HCT116 (cell line): ENCODE measurements around the gene CNTNAP2.

Experiments used
- ATF3 ChIP-seq: IDR thresholded peaks from 2 replicates; pipeline ENCODE4 v1.6.1; 2012
- CBX3 ChIP-seq: IDR thresholded peaks from 2 replicates; pipeline ENCODE4 v1.6.1; 2012; ENCODE audit warnings: low read depth
- CEBPB ChIP-seq: IDR thresholded peaks from 2 replicates; pipeline ENCODE4 v1.6.1; 2012; ENCODE audit warnings: low read depth
- EGR1 ChIP-seq: IDR thresholded peaks from 2 replicates; pipeline ENCODE4 v1.6.1; 2012; ENCODE audit warnings: low read depth
- EZH2 ChIP-seq: fragments of 200-600 bp; sonication (generic); IDR thresholded peaks from 2 replicates; pipeline ENCODE4 v1.6.1; 2017; ENCODE audit warnings: antibody characterized with exemption, mixed run types
- MAX ChIP-seq: IDR thresholded peaks from 2 replicates; pipeline ENCODE4 v1.6.1; 2012
- POLR2A ChIP-seq: IDR thresholded peaks from 2 replicates; pipeline ENCODE4 v1.7.0; 2011; ENCODE audit warnings: borderline replicate concordance; ENCODE audit not compliant: insufficient read depth, insufficient read length; ENCODE audit errors: extremely low read depth
- POLR2AphosphoS5 ChIP-seq: IDR thresholded peaks from 2 replicates; pipeline ENCODE4 v1.6.1; 2011; ENCODE audit warnings: mild to moderate bottlenecking, low read depth, low read length, moderate library complexity
- RAD21 ChIP-seq: IDR thresholded peaks from 2 replicates; pipeline ENCODE4 v1.6.1; 2012; ENCODE audit warnings: low read depth, mild to moderate bottlenecking
- REST ChIP-seq: IDR thresholded peaks from 2 replicates; pipeline ENCODE4 v1.6.1; 2012; ENCODE audit warnings: low read depth
- SIN3A ChIP-seq: IDR thresholded peaks from 2 replicates; pipeline ENCODE4 v1.6.1; 2012; ENCODE audit warnings: low read depth
- YY1 ChIP-seq: IDR thresholded peaks from 2 replicates; pipeline ENCODE4 v1.6.1; 2011; ENCODE audit warnings: low read length, low read depth, moderate library complexity, mild to moderate bottlenecking; ENCODE audit not compliant: insufficient replicate concordance; ENCODE audit errors: extremely low read depth
- ZNF274 ChIP-seq: fragments of 200-500 bp; sonication (Bioruptor generic); IDR thresholded peaks from 2 replicates; pipeline ENCODE4 v1.6.1; 2014; ENCODE audit warnings: mild to moderate bottlenecking, low read depth, low read length, inconsistent platforms
- TF ChIP-seq, protein P1 (sequence below), 3 experiments: fragments of 200-600 bp in 1 of 3; sonication (generic) in 1 of 3; IDR thresholded peaks in 2 of 3; conservative IDR thresholded peaks in 1 of 3; 2 replicates each; pipeline ENCODE4 v1.5.1; 2012 to 2017; ENCODE audit warnings: low read depth in 2 of 3, low read length in 2 of 3, antibody characterized with exemption in 1 of 3, borderline replicate concordance in 1 of 3, control low read depth in 1 of 3, mild to moderate bottlenecking in 1 of 3, mixed read lengths in 1 of 3, mixed run types in 1 of 3, moderate library complexity in 1 of 3; ENCODE audit not compliant: insufficient read depth in 1 of 3

DNA sequence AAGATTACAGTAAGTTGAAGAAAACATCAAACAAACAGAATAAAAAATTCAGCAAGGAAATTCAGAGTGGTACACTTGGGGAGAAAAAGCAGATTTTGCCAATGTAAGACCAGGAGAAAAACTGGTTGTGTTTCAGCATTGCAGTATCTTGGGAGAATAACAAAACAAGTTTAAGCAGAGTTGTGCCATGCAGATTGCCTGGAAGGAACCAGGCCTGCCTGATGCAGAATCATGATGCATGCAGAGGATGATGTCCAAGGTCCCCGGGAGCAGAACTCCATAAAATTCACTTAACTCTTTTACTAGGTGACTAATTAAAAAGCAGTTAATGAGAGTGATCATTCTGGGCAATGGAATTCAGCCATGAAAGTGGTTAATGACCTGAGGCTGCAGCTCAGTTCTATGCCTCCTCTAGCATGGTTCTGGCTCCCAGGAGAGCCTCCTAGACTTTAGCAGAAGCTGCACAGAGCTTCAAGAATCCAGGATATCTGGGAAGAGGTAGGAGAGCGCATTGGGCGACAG, 2094.3 kb downstream of the CNTNAP2 start:
- no peak for TF ChIP-seq POLR2AphosphoS5
- TF ChIP-seq CBX3 = no peak
- TF ChIP-seq REST = no peak
- TF ChIP-seq EZH2 = no peak
- TF ChIP-seq, protein P1, sequence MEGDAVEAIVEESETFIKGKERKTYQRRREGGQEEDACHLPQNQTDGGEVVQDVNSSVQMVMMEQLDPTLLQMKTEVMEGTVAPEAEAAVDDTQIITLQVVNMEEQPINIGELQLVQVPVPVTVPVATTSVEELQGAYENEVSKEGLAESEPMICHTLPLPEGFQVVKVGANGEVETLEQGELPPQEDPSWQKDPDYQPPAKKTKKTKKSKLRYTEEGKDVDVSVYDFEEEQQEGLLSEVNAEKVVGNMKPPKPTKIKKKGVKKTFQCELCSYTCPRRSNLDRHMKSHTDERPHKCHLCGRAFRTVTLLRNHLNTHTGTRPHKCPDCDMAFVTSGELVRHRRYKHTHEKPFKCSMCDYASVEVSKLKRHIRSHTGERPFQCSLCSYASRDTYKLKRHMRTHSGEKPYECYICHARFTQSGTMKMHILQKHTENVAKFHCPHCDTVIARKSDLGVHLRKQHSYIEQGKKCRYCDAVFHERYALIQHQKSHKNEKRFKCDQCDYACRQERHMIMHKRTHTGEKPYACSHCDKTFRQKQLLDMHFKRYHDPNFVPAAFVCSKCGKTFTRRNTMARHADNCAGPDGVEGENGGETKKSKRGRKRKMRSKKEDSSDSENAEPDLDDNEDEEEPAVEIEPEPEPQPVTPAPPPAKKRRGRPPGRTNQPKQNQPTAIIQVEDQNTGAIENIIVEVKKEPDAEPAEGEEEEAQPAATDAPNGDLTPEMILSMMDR (IDR thresholded peaks at IDR 0.05 in 2 of 3, conservative IDR thresholded peaks at IDR 0.05 in 1 of 3; ENCODE audit: borderline replicate concordance in 1 of 3, insufficient read depth in 1 of 3, low read depth in 2 of 3, low read length in 2 of 3) = no peak
- no peak for TF ChIP-seq RAD21
- no peak for TF ChIP-seq SIN3A
- no peak for TF ChIP-seq YY1
- no peak for TF ChIP-seq POLR2A
- TF ChIP-seq ZNF274 = no peak
- no peak for TF ChIP-seq EGR1
- TF ChIP-seq ATF3 = no peak
- no peak for TF ChIP-seq MAX
- no peak for TF ChIP-seq CEBPB
